Testis (tissue), 3 donors: ENCODE data around the gene PDE7B. TPM values are rescaled to one million over a fixed set of nuclear protein-coding genes. Genes with fewer than 3 reads are reported as not detected.

ENCODE experiments used
- DNase-seq: peaks from one replicate; pipeline ENCODE4 v3.0.0-alpha.2; 2019
- H3K27ac ChIP-seq, 2 donors: fragments of 200-600 bp; sonication (generic); one replicate each; pipeline ENCODE4 v1.5.1; 2019
- H3K27me3 ChIP-seq: fragments of 200-600 bp; sonication (generic); one replicate; pipeline ENCODE4 v1.5.1; 2019
- H3K36me3 ChIP-seq: fragments of 200-600 bp; sonication (generic); one replicate; pipeline ENCODE4 v1.5.1; 2017; ENCODE audit warnings: low read depth; ENCODE audit errors: missing control alignments
- H3K4me1 ChIP-seq: fragments of 200-600 bp; sonication (generic); one replicate; pipeline ENCODE4 v1.5.1; 2019
- H3K4me3 ChIP-seq, 2 donors: fragments of 200-600 bp; sonication (generic); one replicate each; pipeline ENCODE4 v1.5.1; 2017 to 2019
- H3K9me3 ChIP-seq: fragments of 200-600 bp; sonication (generic); one replicate; pipeline ENCODE4 v1.5.1; 2017
- POLR2A ChIP-seq: fragments of 450-650 bp; IDR thresholded peaks from one replicate; pipeline ENCODE4 v1.6.1; 2017; ENCODE audit warnings: antibody characterized with exemption, mild to moderate bottlenecking, moderate library complexity
- WGBS, 2 donors: methylation state at CpG; one replicate each; pipeline ENCODE4 v1.1.5; 2018; 5-methylcytosine and 5-hydroxymethylcytosine counted together
- intact Hi-C: fragments of 100-400 bp; cut with DNase I; formaldehyde crosslinking; loops from one replicate; pipeline ENCODE4 v1.15.1; 2023; ENCODE audit warnings: low total_unique reads
- polyA plus RNA-seq: library from polyadenylated mRNA; stranded (reverse); fragments of 350-450 nt; fragmentation: Illumina TruSeq; extraction: RNeasy Lipid Tissue Mini Kit (QIAGEN cat#74804); gene quantifications from one replicate; pipeline ENCODE4 v1.2.3, GENCODE V29; 2014; ENCODE audit warnings: low read depth, low replicate concordance; ENCODE audit not compliant: insufficient read depth
- total RNA-seq, 2 donors: library from RNA; depleted of rRNA; stranded (reverse); fragments of >200 nt; gene quantifications; one replicate each; pipeline ENCODE4 v1.2.3, GENCODE V29; 2016
- TF ChIP-seq, protein P1 (sequence below), 3 experiments: fragments of 450-650 bp in 2 of 3; fragments of 200-600 bp in 1 of 3; sonication (generic) in 1 of 3; IDR thresholded peaks; one replicate each; pipeline ENCODE4 v1.5.1; 2016 to 2019; ENCODE audit warnings: antibody characterized with exemption in 3 of 3, mild to moderate bottlenecking in 2 of 3, moderate library complexity in 1 of 3

The PDE7B gene
- total and polyA plus RNA-seq, 3 donors from 2014 or later, result 3.7 to 6.9 (median 4.4) TPM

DNA sequence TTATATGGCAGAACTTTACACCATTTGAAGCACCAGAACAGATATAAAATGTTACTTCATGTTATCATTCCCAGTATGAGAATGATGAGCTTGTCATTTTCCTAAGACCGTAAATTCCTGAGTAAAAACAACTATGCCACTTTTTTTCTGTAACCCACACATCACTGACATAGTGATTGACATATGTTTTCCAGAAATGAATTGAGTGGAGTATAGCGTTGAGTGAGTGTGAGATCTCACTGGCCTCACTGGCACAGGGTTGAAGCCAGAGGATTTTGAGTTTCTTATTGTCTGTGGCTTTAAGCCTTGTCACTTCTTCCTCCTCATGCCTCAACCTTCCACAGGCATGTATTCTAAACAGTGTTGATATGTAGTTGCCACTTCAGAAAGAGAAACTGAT, 62.3 kb downstream of the PDE7B start:
- 79 to 81% methylated on average over 2 of the region's 2 CpGs for WGBS, 2 donors
- no peak overlapping the region for H3K27ac ChIP-seq
- no peaks in the 10 kb centered on the region for H3K4me1 ChIP-seq
- intact Hi-C loops, result no loop called here
- no peak overlapping the region for H3K4me3 ChIP-seq
- DNase-seq, result no peak
- H3K36me3 ChIP-seq, result no peaks in the 10 kb centered on the region
- TF ChIP-seq POLR2A, result no peak
- TF ChIP-seq, protein P1, sequence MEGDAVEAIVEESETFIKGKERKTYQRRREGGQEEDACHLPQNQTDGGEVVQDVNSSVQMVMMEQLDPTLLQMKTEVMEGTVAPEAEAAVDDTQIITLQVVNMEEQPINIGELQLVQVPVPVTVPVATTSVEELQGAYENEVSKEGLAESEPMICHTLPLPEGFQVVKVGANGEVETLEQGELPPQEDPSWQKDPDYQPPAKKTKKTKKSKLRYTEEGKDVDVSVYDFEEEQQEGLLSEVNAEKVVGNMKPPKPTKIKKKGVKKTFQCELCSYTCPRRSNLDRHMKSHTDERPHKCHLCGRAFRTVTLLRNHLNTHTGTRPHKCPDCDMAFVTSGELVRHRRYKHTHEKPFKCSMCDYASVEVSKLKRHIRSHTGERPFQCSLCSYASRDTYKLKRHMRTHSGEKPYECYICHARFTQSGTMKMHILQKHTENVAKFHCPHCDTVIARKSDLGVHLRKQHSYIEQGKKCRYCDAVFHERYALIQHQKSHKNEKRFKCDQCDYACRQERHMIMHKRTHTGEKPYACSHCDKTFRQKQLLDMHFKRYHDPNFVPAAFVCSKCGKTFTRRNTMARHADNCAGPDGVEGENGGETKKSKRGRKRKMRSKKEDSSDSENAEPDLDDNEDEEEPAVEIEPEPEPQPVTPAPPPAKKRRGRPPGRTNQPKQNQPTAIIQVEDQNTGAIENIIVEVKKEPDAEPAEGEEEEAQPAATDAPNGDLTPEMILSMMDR (IDR thresholded peaks at IDR 0.05), result no peak
- no peaks in the 10 kb centered on the region for H3K27me3 ChIP-seq
- H3K9me3 ChIP-seq, result no peaks in the 10 kb centered on the region

DNA sequence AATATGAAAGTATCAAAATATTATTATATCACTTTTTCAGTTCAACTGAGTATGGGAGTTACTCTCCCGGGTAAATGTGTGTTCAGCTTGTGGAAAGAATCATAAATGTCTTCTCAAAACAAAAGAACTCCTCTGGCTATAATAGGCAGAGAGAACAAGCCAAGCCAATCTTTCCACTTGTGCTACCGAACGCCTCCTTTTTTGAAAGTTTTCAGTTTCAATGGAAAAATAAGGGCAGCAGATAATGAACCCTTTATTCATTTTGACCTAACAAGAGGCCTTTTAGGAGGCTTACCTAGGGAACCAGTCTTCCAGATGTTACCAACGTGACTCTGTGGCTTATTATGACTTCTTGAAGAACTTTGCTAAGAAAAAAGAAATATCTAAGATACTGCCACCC, 67.5 kb downstream of the PDE7B start:
- TF ChIP-seq, protein P1 (IDR thresholded peaks at IDR 0.05), result no peak
- TF ChIP-seq POLR2A, result no peak
- Histone ChIP-seq H3K36me3 (no peaks in the 10 kb centered on the region), H3K9me3 (no peaks in the 10 kb centered on the region), H3K27ac (no peak overlapping the region), H3K4me1 (no peaks in the 10 kb centered on the region), H3K4me3 (no peak overlapping the region), H3K27me3 (no peaks in the 10 kb centered on the region)
- no peak for DNase-seq
- WGBS, 2 donors, result 80 to 92% methylated on average over 4 of the region's 4 CpGs
- intact Hi-C loops, result no loop called here

DNA sequence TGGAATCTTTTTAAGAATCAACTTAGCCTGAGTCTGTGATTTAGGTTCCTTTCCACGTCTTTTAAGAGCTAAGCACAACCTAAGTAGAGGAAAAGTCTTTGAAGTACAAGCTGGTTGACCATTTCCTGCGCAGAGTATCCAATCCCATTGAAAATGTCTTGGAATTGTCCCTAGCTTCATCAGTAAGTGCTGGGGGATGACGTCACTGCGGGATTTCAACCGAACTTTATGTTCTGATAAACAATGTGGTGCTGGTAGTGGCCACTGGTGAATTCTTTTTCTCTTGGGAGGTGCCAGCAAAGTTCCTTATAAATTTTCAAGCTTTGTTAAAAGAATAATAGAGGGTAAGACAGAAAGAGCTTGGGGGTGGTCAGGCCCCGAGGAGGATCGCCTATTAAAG, 69.2 kb downstream of the PDE7B start:
- Histone ChIP-seq H3K4me1 (no peaks in the 10 kb centered on the region), H3K27ac (no peak overlapping the region), H3K9me3 (no peaks in the 10 kb centered on the region), H3K4me3 (no peak overlapping the region), H3K36me3 (no peaks in the 10 kb centered on the region), H3K27me3 (no peaks in the 10 kb centered on the region)
- TF ChIP-seq POLR2A, result no peak
- TF ChIP-seq, protein P1 (IDR thresholded peaks at IDR 0.05), result no peak
- no peak for DNase-seq
- 73 to 84% methylated on average over 7 of the region's 7 CpGs for WGBS, 2 donors
- intact Hi-C loops, result no loop called here

DNA sequence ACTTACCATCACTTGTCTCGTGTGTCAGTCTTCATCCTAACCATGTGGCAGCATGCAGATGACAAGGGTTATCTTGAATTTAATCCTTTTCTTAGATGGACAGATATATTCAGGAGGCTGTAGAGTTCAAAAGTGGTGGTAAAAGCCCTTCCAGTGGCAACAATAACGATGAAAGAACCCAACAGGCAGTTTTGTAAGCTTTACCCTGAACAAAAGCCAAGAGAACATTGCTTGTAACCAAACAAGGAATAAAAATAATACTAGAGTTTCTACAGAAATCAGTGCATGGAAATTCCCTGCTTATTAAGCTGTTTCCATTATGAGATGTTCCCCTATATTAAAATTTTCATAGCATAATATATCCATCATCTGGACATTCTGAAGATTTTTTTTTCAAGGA, 69.7 kb downstream of the PDE7B start:
- H3K36me3 ChIP-seq, result no peaks in the 10 kb centered on the region
- H3K27ac ChIP-seq, result no peak overlapping the region
- H3K4me3 ChIP-seq, result no peak overlapping the region
- no peaks in the 10 kb centered on the region for H3K9me3 ChIP-seq
- no peaks in the 10 kb centered on the region for H3K27me3 ChIP-seq
- no peak for TF ChIP-seq POLR2A
- TF ChIP-seq, protein P1 (IDR thresholded peaks at IDR 0.05), result no peak
- H3K4me1 ChIP-seq, result no peaks in the 10 kb centered on the region
- intact Hi-C loops, result no loop called here
- no peak for DNase-seq
- WGBS, 2 donors, result 77 to 80% methylated on average over 2 of the region's 2 CpGs

DNA sequence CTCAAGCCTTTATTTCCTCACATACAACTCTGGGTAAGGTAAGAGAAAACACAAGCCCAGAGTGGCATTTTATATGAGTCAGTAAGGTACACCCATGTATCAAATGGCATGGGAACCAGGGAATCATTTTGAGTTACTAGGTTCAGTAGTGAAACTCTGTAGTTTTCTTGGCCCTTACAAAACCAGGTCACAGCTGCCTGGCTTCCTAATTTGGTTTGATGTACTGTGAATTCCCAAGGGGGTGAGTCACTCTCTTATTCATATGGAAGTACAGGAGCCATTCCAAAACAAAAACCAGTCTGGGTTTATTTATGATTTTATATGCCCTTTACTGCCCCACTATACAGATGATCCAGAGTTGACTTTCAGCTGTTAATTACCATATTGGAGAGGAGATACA, 70.7 kb downstream of the PDE7B start:
- no peak for DNase-seq
- intact Hi-C loops, result no loop called here
- H3K27ac ChIP-seq, result no peak overlapping the region

More for the DNA sequence above, 70.7 kb downstream of the PDE7B start:
- no peaks in the 10 kb centered on the region for H3K9me3 ChIP-seq
- no peaks in the 10 kb centered on the region for H3K4me1 ChIP-seq
- H3K27me3 ChIP-seq, result no peaks in the 10 kb centered on the region
- no peak overlapping the region for H3K4me3 ChIP-seq
- H3K36me3 ChIP-seq, result no peaks in the 10 kb centered on the region
- no peak for TF ChIP-seq POLR2A
- TF ChIP-seq, protein P1 (IDR thresholded peaks at IDR 0.05), result no peak
